Umbilical cord (tissue), 2 donors: ENCODE results near the gene PACRG. TPM values are rescaled to one million over a fixed set of nuclear protein-coding genes. Genes with fewer than 3 reads are reported as not detected.

Experiments
- DNase-seq: peaks from one replicate; pipeline ENCODE4 v3.0.0-alpha.2; 2015; ENCODE audit warnings: low spot score
- total RNA-seq: library from RNA; depleted of rRNA; stranded (reverse); fragments of >200 nt; gene quantifications from one replicate; pipeline ENCODE4 v1.2.3, GENCODE V29; 2014; ENCODE audit warnings: low replicate concordance; ENCODE audit not compliant: insufficient read depth

Gene PACRG
- total RNA-seq, 1 donor from 2014 or later = 0.96 TPM

GRCh38 chr6:163349696-163350095 lies 621.9 kb downstream of the PACRG start:
- DNase-seq = no peak

DNA sequence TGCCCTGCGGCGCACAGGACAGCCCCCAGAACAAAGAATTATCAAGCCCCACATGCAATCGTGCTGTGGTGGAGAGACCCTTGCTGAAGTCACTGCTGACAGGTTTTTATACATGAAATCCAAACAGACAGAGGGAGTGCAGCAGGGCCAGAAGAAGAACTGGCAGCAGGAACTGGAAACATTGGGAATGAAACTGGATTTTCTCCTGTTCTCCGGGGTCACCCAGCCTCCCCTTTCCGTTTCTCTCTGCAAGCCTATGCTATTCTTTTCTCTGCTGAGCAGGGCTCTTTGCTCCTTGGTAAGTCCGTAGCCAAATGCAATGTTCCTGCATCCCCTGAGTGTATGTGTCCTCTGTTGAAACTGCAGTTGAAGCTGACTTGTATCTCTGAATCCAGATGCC lies 623.2 kb downstream of the PACRG start:
- DNase-seq = no peak

GRCh38 chr6:163352011-163352685 lies 624.4 kb downstream of the PACRG start:
- DNase-seq = peak; percentile 27

GRCh38 chr6:163352966-163353365 lies 625.2 kb downstream of the PACRG start:
- DNase-seq = no peak

GRCh38 chr6:163354085-163354484 lies 626.3 kb downstream of the PACRG start:
- DNase-seq = no peak

DNA sequence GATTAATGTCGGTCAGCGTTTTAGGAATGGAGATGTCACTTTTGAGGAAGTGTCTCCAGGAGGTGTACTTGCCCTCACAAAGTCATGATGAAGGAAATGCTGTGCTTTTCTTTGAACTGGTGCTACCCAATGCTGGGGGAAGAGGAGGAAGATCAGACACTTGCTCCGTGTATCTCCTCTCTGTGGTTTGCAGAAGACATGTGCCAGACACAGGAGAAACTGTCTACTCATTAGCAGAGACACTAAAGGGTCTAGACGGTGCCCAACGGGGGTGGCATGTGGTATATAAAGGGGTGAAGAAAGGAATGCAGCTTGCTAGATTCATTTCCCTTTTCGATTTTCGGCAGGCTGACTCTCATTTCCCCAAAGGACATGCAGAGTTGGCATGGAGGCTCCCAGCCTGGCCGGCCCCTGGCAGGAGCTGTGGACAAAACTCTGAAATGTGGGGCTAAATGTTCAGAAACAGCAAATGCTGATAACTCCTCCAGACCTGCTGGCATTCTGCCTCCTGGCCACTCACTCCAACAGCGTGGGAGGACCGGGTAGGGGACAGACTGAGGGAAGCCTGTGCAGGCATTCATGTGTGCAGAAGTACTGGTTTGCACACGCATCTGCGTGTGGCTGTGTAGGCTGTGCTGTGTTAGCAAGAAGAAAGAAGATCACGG lies 627.1 kb downstream of the PACRG start:
- DNase-seq = peak; percentile 58

- DNase-seq = peak; percentile 69
Observed at GRCh38 chr6:163355426-163355991, 627.7 kb downstream of the PACRG start.

DNA sequence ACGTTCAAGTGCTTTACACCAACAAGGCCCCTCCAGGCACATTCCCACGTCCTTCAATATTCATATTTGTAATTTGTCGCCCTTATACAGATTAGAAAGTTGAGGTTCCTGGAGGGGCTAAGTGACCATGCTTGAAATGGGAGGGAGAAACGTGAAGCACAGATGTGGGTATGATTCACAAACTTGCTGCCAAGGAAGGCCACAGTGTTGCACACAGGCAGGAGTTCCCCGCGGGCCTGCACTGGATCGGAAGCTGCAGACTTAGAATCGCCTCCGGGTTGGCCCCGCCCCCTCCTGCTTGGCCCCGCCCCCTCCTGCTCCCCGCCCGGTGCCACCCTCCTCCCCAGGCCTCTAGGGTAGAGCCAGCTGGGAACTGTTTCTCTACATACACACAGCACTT lies 628.5 kb downstream of the PACRG start:
- DNase-seq = peak; percentile 35

- no peak for DNase-seq
Observed at GRCh38 chr6:163356743-163357142, 629.0 kb downstream of the PACRG start.

- no peak for DNase-seq
Observed at GRCh38 chr6:163364641-163365040, 636.9 kb downstream of the PACRG start.

Other genes with a start within 250 kb of the PACRG start
- 7.9 TPM for gene PRKN, start 208 bp upstream of the PACRG start, total RNA-seq